ENCODE results near the gene P2RX3.

The P2RX3 gene

DNA sequence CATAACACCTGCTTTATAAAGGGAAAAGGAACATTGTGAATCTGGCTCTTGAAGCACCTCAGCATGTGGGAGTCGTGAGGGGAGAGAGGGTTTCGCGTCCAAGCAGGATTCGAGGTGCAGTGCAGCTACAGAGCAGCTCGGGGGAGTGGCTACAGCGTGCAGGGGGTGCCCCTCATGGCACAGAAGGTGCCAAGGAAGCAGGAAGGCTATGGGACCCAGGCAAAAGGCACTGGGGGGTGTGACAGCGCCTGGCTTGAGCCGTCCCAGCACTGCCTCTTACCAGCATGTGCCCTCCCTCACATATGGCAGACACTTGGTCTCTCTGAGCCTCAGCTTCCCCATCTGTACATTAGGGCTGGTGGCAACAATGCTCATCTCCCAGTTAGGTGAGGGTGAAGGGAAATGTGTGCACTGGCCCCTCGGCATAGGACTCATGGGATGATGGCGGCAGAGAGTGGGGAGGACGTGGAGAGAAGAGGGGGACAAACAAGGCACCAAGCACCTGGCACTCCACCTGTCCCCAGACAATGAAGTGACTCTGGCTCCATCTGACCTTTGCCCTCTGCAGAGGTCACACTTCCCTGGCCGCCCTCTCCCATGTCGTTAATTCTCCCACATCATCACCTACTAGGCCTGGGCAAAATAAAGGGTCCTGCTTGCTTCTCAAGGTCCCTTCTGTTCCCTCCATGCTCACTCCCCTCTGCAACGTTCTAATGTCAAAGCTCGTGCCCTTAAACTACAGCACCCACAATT, 23.8 kb upstream of the P2RX3 start:
- peaks cover 4 to 5% of the 10 kb centered on the region in 2 donors for H3K27me3 Mint-ChIP-seq
- no peak for DNase-seq

GRCh38 chr11:57315491-57315890, 22.7 kb upstream of the P2RX3 start:
- ATAC-seq (replicated peaks): no peak
- Mint-ChIP-seq H3K27ac (no peak overlapping the region), H3K36me3 (peaks cover 9 to 17% of the 10 kb centered on the region in 2 donors), H3K9me3 (no peaks in the 10 kb centered on the region), H3K27me3 (peaks cover 4 to 5% of the 10 kb centered on the region in 2 donors), H3K4me3 (no peak overlapping the region), H3K4me1 (peaks cover 12 to 17% of the 10 kb centered on the region in 2 donors)
- no peak for DNase-seq

More for the DNA sequence above, 23.8 kb upstream of the P2RX3 start:
- Mint-ChIP-seq H3K36me3 (peaks cover 17 to 28% of the 10 kb centered on the region in 2 donors), H3K27ac (no peak overlapping the region), H3K4me3 (no peak overlapping the region), H3K4me1 (peaks cover 12 to 17% of the 10 kb centered on the region in 2 donors), H3K9me3 (no peaks in the 10 kb centered on the region)
- no peak for ATAC-seq (replicated peaks)

GRCh38 chr11:57316017-57316416, 22.1 kb upstream of the P2RX3 start:
- H3K4me1 Mint-ChIP-seq: peaks cover 9 to 13% of the 10 kb centered on the region in 2 donors
- H3K36me3 Mint-ChIP-seq: peaks cover 11 to 17% of the 10 kb centered on the region in 2 donors
- H3K4me3 Mint-ChIP-seq: no peak overlapping the region
- peaks cover 4 to 5% of the 10 kb centered on the region in 2 donors for H3K27me3 Mint-ChIP-seq
- H3K9me3 Mint-ChIP-seq: no peaks in the 10 kb centered on the region
- ATAC-seq (replicated peaks) (no peak), DNase-seq (no peak)
- no peak overlapping the region for H3K27ac Mint-ChIP-seq

GRCh38 chr11:57318178-57318577, 20.0 kb upstream of the P2RX3 start:
- Mint-ChIP-seq H3K27me3 (no peaks in the 10 kb centered on the region), H3K4me3 (no peak overlapping the region), H3K36me3 (peaks cover 6 to 8% of the 10 kb centered on the region in 2 donors), H3K27ac (no peak overlapping the region), H3K4me1 (peaks cover 7 to 13% of the 10 kb centered on the region in 2 donors), H3K9me3 (no peaks in the 10 kb centered on the region)
- no peak for DNase-seq
- no peak for ATAC-seq (replicated peaks)

DNA sequence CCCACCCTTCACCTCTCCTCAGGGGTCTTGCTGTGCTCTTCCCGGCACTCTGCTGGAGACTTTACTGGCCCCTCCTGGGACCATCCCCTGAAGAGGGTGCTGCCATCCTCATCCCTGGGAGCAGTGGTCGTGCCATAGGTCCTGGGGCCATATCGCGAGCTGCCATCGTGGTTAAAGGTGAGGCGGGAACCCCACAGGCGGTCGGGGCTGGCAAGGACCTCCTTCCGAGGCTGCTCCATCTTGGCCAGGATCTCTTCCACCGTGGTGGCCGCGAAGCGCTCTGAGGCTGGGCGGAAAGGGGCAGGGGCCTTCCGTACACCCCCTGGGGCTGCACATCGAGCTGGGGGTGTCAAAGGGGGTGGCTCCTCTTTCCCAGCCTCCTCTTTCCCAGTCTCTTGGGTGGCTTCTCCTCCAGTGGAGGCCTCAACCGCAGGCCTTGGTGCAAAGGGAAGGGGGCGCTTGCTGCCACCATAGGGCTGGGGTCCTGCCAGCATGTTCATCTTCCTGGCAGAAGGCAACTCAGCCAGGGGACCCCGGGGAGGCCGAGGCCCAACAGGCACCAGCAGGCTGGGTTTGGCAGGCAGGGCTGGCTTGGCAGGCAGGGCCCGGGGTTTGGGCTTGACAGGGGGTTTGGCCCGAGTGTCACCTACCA, 18.0 kb upstream of the P2RX3 start:
- ATAC-seq (replicated peaks): no peak
- Mint-ChIP-seq H3K27me3 (no peaks in the 10 kb centered on the region), H3K4me1 (peaks cover 18 to 25% of the 10 kb centered on the region in 2 donors), H3K27ac (no peak overlapping the region), H3K4me3 (no peak overlapping the region), H3K9me3 (no peaks in the 10 kb centered on the region), H3K36me3 (peaks cover 4 to 6% of the 10 kb centered on the region in 2 donors)
- DNase-seq: no peak

DNA sequence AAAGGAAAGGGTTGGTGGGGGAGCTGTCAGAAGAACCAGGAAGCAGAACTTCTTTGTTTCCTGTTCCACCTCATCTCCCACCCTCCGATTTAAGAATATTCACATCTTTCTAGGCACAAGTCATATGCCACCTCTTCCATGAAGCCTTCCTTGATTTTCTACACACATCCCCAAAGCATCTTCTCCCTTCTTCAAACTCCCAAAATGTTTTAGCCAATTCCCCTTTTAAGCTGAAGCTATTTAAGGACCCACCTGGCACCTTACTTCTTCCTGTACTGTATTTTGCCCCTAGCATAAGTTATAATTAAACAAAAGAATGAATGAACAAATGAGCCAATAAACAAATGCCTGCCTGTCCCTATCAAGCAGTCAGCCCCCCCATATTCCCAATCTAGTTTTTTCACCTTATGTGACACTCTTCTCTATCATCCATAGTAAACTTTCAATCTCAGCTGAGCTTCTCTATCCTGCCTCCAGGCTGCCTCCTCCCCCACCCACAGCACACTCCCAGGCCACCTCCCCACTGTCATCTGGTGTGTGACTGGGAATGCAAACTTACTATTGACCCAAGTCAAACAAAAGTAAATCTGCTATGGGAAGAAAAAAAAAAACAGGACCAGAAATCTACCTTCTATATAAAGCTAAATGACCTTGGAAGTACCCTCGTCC, 17.3 kb upstream of the P2RX3 start:
- H3K9me3 Mint-ChIP-seq: no peaks in the 10 kb centered on the region
- ATAC-seq (replicated peaks): no peak
- no peak overlapping the region for H3K27ac Mint-ChIP-seq

GRCh38 chr11:57321388-57322255, 16.5 kb upstream of the P2RX3 start:
- ATAC-seq (replicated peaks) (no peak), DNase-seq (no peak)
- H3K9me3 Mint-ChIP-seq: no peaks in the 10 kb centered on the region
- no peak overlapping the region for H3K4me3 Mint-ChIP-seq
- H3K36me3 Mint-ChIP-seq: peaks cover 14 to 17% of the 10 kb centered on the region in 2 donors
- H3K4me1 Mint-ChIP-seq: peaks cover 32 to 39% of the 10 kb centered on the region in 2 donors
- H3K27ac Mint-ChIP-seq: no peak overlapping the region
- no peaks in the 10 kb centered on the region for H3K27me3 Mint-ChIP-seq

More for the DNA sequence above, 17.3 kb upstream of the P2RX3 start:
- Mint-ChIP-seq H3K4me3 (no peak overlapping the region), H3K27me3 (no peaks in the 10 kb centered on the region), H3K4me1 (peaks cover 25 to 32% of the 10 kb centered on the region in 2 donors), H3K36me3 (peaks cover 9 to 10% of the 10 kb centered on the region in 2 donors)
- no peak for DNase-seq

DNA sequence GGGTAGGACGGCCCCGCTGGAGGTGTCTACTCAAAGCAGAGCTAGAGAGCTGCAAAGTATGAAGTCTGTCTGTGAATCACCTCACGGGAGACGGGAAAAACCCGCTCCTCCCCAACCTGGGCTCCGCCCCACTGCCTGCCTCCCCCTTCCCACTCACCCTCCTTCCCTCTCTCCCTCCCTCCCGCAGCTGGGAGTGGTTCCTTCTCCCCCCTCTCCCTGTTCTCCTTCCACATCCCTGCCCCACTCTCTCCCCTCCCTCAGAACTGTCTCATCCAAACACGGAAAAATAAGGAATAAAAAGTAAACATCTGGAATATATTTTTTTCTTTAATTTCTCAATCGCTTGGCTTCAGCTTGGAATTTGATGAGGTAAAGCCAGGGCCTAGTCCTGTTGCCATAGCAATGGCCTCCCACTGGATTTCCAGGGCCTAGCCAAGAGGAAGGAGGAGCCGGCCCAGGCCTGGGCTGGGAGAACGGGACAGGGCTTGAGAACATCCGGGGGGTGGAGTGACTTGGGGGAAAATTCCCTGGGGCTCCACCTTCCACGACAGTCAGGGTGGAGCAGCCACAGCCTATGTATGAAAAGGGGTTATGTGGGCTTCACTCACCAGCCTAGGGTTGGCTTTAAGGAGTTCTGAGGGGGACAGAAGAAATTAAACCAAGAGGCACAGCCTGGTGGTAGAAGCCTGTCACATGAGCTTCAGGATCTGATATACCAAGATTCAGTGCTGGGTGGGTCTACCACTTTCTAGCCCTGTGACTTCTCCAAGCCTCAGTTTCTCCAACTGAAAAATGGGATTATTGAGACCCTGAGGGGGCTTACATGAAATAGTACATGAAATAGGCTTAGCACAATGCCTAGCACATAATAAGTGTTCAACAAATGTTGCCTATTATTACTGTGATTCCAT, 15.6 kb upstream of the P2RX3 start:
- no peak overlapping the region for H3K27ac Mint-ChIP-seq
- H3K9me3 Mint-ChIP-seq: no peaks in the 10 kb centered on the region
- ATAC-seq (replicated peaks): no peak
- no peaks in the 10 kb centered on the region for H3K27me3 Mint-ChIP-seq
- H3K4me3 Mint-ChIP-seq: peak overlapping the region in 1 of 2 donors; percentile 27
- no peak for DNase-seq
- H3K36me3 Mint-ChIP-seq: peaks cover 22 to 26% of the 10 kb centered on the region in 2 donors
- H3K4me1 Mint-ChIP-seq: peaks cover 35 to 43% of the 10 kb centered on the region in 2 donors

- no peak for DNase-seq
- H3K27me3 Mint-ChIP-seq: no peaks in the 10 kb centered on the region
- H3K4me3 Mint-ChIP-seq: peak overlapping the region; percentile 90 to 91
- peaks cover 37 to 43% of the 10 kb centered on the region in 2 donors for H3K4me1 Mint-ChIP-seq
- no peaks in the 10 kb centered on the region for H3K9me3 Mint-ChIP-seq
- ATAC-seq (replicated peaks): no peak
- peaks cover 27 to 34% of the 10 kb centered on the region in 2 donors for H3K36me3 Mint-ChIP-seq
- H3K27ac Mint-ChIP-seq: peak overlapping the region; percentile 76
Observed at GRCh38 chr11:57323167-57323854, 14.8 kb upstream of the P2RX3 start.

DNA sequence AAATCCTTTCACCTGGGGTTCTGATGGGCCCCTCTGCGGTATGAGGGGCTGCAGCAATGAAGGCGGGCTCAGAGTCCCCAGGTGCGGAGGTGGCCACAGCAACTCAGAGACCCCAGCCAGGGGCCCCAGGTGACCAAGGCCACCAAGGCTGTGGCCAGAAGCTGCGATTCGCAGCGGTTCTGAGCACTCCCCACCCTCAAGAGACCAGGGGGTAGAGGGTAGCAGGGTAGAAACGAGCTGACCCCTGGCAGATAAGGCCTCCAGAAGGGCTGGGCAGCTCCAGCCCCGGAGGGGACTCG, 14.3 kb upstream of the P2RX3 start:
- ATAC-seq (replicated peaks) (no peak), DNase-seq (no peak)
- Mint-ChIP-seq H3K9me3 (no peaks in the 10 kb centered on the region), H3K4me3 (peak overlapping the region; percentile 90 to 91), H3K27me3 (no peaks in the 10 kb centered on the region), H3K27ac (peak overlapping the region; percentile 76), H3K36me3 (peaks cover 32 to 39% of the 10 kb centered on the region in 2 donors), H3K4me1 (peaks cover 38 to 43% of the 10 kb centered on the region in 2 donors)

- DNase-seq: peak; percentile 15
- peak; percentile 17 for ATAC-seq (replicated peaks)
- H3K4me3 Mint-ChIP-seq: peak overlapping the region; percentile 90 to 91
- no peaks in the 10 kb centered on the region for H3K27me3 Mint-ChIP-seq
- H3K27ac Mint-ChIP-seq: peak overlapping the region; percentile 83
- peaks cover 36 to 43% of the 10 kb centered on the region in 2 donors for H3K4me1 Mint-ChIP-seq
- peaks cover 30 to 40% of the 10 kb centered on the region in 2 donors for H3K36me3 Mint-ChIP-seq
- H3K9me3 Mint-ChIP-seq: no peaks in the 10 kb centered on the region
Observed at GRCh38 chr11:57324154-57324885, 13.8 kb upstream of the P2RX3 start.
